Cortex of kidney (tissue), 1 donor: ENCODE measurements around the gene POLG.

ENCODE experiments used
- DNase-seq: peaks from one replicate; lab custom pipeline; 2025; lab: John Stamatoyannopoulos, UW

Gene POLG

DNA sequence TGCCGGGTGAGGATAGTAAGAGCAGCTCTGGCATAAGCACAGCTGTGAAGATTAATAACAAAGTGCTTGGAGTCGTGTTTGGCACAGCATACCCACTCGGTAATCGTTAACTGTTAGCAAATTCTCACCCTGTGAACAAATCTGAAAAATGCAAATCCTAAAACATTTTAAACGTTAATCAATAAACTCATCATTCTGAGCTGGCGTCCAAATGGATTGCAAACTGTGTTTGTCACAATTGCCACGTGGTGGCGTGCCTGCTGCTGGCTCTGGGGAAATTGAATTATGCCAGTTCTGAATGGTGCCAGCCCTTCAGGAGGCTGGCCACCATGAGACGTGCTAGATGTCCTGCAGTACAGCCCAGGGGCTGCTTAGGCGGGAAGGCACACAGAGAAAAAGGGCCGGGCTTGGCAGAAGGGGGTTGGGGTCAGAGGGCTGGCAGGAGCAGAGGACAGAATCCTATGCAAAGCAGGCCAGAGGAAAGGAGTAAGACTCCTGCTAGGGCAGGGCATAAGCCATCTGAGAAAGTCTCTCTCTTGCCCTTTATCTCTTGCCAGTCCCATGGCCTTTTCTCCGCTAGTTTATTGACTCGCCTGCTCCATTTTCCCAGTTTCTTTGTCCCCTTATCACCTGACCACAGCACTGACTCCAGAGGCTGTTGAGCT lies 22.1 kb upstream of the POLG start:
- DNase-seq = no peak

DNA sequence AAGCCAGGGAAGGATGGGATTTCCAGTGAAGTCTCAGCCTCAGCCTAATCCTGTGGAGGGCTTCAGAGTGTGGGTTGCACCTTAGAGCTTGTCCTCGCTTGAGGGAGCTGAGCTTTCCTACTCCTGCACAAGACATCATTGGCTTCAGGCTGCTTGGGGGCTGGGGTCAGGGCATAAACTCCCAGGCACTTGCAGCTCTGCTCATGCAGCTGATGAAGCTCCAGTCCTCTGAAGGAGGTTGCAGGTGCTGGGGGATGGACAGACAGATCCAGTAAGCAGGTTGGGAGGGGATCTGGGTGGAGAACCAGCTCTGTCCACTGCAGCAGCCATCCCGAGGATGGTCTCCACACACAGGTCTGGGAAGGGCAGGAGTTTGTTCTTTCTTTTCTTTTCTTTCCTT lies 19.4 kb upstream of the POLG start:
- DNase-seq = no peak

GRCh38 chr15:89352476-89352875 lies 17.9 kb upstream of the POLG start:
- DNase-seq = no peak

GRCh38 chr15:89349206-89349558 lies 14.6 kb upstream of the POLG start:
- DNase-seq = no peak

- DNase-seq = no peak
These were observed 12.1 kb upstream of the POLG start for GRCh38 chr15:89346516-89347231.

DNA sequence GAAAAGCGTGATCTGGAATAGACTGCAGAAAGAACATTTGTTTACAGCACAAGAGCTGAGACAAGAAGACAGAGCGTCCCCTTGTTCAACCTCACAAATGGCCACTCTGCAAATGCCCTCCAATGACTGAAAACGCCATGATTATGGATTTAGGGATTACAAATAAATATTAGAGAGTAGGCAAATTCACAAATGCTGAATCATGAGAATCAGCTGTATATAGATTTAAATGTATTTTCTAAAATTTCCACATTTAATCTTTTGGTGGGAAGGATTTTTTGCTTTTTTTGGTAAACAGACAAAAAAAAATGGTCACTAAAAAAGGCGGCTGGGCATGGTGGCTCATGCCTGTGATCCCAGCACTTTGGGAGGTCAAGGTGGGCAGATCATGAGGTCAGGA lies 10.6 kb upstream of the POLG start:
- DNase-seq = no peak

GRCh38 chr15:89342840-89343239 lies 8.2 kb upstream of the POLG start:
- no peak for DNase-seq

DNA sequence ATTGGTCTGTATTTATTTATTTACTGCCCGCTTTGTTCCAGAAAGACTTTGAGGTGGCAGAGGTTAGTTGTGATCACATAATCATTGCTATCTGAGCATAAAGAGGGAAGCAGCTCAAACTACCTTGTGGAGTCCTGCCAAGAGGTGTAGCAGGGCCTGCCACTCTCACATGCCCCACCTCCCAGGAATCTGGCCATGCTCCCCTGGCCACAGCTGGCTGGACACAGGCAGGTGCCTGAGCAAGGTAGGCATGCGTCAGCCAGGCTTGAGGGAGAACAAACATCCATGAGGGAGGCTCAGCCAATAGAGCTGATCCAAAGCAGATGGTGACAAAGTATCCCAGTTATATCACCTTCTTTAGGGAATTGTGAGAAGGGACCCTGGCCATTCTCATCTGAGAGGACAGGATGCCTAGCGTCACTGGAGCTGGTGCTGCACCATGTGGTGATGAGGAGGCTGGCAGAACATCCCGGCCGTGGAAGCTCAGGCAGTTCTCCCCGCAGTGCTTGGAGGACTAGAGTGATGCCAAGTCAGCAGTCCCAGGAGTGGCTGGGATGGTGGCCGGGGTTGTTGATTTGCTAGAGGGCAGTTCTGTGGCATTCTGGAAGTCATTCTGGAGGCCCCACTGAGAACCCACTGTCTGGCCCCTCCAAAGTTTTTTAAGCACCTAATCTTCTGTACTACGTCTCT lies 6.8 kb upstream of the POLG start:
- DNase-seq = no peak

DNA sequence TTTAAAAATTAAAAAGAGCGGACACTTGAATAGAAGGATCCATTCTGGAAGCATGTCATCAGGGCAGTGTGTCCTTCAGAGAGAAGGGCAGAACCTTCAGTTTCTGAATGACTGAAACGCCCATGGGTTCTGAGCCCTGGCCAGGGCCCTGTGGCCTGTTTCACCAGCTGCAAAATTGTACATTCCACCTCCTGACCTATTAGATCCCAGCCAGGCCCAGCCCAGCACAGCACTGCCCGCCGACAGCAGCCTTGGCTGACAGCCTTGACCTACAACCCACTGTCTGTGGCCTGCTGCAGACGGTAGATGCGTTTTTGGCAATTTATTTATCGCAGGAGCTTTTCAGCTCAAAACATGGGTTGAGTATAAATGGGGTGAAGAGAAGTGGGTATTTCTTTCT lies 5.9 kb upstream of the POLG start:
- DNase-seq = no peak

- DNase-seq = no peak
These were observed 3.4 kb upstream of the POLG start for GRCh38 chr15:89338036-89338435.

DNA sequence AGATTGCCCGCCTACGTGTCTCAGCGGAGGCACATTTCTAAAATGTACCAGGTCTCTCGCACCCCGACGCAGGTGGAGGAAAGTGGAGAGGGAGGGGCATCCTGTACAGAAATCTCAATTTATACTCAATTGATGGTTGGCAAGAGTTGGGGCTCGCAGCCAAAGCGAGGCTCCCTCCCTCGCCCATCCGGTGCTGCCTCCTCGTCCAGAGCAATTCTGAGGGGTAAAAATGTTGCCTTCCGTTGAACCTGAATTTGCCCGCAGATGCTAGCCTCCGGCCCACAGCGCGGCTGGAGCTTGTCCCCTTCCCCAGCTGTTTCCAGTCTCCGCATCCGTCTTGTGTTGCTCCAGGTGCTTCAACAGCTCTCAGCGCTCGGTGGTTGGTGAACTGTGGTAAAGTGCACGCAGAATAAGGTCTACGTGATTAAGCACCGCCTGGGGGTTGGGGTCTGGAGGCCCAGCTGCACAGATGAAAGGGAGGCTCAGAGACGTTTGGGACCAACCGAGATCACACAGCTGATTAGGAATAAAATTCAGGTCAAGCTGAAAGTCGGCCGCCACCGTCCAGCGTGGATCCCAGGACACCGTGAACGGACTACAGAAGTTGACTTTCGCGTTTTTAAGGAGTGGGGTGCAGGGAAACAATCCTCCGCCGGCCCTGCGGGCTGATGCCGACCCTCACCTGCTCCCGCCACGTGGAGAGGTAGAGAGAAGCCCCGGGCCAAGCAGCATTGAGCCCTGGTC lies 846 bp upstream of the POLG start:
- no peak for DNase-seq

- DNase-seq = no peak
These were observed 590 bp downstream of the POLG start for GRCh38 chr15:89333959-89334509.

DNA sequence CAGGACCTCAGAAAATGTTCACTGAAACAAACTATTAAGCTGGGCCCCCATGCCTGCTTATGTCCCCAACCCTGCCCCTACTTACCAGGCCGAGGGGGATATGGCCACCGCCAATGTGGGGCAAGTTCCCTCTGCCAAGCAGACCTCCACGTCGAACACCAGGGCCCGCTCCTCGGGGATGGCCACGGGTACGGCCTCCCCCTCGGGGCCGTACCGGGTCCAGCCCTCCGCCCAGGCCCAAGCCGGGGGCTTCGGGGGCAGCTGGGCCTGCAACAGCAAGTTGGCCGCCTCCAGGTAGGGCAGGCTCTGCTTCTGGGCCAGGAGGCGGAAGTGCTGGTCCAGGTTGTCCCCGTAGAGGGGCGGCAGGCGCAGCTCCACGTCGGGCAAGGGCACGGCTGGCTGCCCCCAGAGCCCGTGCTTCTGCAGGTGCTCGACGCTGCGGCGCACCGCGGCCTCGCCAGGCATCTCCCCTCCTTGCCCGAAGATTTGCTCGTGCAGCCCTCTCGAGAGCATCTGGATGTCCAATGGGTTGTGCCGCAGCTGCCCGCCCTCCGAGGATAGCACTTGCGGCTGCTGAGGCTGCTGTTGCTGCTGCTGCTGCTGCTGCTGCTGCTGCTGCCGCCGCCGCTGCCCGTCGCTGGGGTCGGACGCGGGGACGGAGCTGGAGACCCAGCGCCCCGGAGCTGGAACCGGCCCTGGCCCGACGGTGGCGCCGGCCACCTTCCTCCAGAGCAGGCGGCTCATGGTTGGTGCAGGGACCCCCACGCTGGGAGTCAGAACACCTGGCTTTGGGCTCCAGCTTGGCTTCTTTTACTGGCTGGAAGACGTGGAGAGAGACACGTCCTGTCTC lies 1.4 kb downstream of the POLG start:
- no peak for DNase-seq

- no peak for DNase-seq
These were observed 2.2 kb downstream of the POLG start for GRCh38 chr15:89332446-89332845.

DNA sequence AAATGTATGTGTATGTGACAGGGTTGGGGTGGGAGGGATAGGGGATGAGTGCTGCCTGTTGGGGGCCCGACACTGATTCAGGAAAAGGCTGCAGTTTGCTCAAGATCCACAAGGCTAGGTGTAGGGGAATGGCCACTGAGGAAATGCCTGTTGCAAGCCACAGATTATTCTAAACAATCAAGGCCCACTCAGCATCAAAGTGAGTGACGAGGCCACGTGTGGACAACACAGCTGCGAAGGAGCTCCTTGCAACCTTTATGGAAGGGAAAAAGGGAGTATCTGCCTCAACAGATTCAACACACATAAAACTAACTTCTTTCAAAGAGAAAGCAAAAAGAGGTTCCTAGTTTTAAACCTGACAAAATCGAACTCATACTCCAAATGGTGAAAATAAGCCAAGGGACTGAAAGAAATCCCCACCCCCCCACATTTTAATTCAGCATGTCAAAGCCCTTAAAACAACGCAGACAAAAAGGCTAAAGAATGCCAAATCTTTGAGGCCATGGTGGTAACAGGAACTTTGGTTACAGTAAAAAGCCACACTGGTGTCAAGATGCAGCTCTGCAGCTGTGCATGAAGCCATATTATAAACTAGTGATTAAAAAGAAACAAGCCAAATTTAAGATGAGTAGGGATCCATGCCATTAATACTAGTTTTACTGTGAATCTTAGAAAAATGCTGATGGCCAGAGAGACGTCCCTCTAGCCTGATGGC lies 3.6 kb downstream of the POLG start:
- no peak for DNase-seq

DNA sequence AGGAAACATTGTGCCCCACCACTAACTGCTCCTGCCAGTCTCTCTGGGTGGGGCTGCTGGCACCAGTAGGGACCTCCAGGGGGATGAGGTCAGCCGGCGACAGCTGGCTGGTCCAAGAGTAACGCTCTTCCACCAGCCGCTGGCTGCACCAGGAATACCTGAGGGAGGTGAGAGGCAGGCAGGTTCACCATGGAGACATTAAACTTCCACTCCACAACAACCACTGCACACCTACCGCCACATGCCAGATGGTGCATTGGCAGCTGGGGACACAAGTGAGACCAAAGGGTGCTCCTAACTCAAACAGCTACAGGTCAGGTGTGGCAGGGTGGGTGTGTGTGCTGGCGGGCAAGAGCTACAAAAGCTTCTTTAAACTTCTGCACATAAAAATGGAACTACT lies 4.5 kb downstream of the POLG start:
- no peak for DNase-seq

DNA sequence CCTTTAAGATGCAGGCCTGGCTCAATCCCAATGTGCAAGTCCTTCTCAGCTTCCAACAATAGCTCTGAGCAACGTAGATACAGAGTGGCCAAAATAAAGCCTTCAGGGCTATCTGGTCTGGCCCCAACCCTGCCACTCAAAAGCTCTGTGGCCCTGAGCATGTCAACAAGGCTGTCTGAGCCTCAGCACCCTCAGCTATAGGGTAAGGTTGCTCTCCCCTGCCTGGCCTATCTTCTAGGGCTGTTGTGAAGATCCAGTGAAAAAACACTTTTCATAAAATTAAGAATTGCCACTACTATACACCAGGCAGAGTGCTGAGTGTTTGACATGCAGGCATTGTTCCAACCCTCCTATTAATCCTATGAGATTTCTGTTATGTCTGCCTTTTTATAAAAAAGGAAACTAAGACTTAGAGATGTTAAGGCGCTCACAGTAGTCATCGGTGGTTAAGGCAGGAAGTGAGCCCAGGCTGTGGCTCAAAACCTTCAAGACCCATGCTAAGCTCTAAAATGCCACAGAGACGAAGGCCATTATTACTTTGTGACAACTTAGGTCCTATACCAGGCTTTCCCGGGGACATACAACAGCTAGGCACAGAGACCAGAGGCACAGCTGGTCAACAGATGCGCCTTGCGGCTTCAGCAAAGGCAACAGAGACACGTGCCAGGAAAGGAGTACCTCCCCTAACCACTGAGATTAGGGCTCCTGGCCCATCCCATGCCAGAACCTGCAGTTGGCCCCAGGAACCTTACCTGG lies 5.1 kb downstream of the POLG start:
- DNase-seq = no peak

DNA sequence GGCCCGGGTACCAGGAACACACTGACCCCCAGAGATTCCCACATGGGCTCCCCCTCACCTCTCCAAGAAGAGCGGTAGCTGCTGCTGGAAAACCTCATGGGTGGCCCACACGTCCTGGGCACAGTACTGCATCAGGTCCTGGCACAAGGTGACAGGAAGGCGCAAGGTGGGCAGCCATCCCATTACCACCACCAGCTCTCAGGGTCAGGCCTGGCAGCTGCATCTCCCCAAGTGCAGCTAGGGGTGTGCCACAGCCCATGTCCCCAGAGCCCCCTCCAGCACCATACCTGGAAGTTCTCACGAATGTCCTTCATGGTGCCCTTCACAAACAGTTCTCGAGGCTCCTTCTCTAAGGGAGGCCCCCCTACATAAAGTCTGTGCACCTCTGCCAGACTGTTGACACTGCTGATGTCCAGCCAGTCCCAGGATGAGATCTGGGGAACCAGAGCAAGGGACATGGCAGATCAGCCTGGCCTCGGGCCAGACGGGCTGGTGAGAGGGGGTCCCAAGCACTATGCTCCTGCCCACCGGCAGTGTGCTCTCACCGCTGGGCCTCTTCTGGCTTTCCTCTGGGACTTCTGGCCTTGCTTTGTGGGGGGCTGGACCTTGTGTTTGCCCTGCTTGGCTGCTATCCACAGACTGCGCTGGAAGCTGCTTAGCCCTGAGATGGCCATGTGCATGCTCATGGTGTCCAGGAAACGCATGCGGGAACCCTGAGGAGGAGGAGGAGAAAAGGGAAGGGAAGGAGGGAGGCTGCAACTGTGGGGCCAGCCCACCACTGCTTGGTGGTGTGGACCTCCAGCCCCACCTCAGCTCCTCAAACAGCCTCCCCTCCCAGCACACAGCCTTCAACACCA lies 6.0 kb downstream of the POLG start:
- no peak for DNase-seq

- DNase-seq = no peak
These were observed 7.5 kb downstream of the POLG start for GRCh38 chr15:89327113-89327512.
